Medulla oblongata (tissue), 1 donor: ENCODE data around the gene ADAT1.

Experiments
- DNase-seq: peaks from one replicate; pipeline ENCODE4 v3.0.0-alpha.2; 2015; ENCODE audit errors: extremely low spot score

ADAT1 gene

DNA sequence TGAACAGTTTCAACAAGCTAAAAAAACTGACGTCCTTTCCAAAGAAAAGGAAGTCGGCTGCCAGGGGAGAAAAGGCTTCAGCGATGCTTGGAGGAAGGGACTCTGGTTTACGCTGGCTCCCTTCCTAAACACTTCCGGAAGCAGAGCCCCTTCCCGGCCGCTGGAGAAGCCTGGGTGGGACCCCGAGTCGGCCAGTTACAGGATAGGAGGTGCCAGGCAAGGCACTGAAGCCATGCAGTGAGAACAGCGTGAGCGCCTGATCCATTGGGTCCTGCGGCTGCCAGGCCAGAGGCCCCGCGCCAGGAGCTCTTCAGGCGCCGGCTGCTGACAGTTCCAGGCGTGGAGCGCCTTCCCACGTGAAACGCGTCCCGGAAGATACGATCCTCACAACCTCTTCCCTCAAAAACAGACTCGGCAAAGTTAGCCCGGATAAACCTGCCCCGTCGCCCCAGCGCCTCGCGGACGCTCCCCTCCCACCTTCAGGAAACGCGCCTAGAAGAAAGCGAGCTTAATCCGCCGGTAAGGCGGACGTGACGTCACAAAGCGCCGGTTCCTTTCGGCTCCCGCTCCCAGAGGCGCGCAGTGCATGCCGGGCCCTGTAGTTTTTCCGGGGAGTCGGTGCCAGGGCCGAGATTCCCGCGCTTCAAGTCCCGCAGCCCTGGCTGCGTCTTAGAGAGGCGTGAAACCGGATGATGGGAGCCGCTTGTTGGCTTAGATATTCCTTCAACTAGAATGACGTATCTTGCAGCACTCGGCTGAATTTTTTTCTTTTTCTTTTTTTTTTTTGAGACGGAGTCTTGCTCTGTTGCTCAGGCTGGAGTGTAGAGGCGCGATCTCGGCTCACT, at the start of gene ADAT1:
TSS of gene ADAT1 (minus strand) at position 521 of the 845 bp plus-strand sequence. CDS start 2,482 bp downstream, outside the sequence.
- DNase-seq: peak; percentile 98

DNA sequence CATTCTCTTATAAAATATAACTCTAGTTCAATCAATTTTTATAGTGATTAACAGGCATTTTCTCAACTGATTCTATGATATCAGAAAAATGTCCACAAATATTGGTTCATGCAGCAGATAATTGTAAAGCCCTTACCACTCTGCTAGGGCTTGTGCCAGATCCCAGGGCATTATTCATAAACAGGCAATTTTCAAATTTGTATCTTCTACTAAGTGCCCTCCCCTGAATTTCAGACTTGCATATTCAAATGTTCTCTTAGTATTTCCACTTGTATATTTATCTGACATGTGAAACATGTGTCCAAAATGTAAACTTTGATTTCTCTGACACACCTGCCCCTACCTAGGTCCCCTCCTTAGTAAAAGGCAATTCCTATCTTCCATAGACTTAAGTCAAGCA, 44.4 kb upstream of the ADAT1 start:
- no peak for DNase-seq

DNA sequence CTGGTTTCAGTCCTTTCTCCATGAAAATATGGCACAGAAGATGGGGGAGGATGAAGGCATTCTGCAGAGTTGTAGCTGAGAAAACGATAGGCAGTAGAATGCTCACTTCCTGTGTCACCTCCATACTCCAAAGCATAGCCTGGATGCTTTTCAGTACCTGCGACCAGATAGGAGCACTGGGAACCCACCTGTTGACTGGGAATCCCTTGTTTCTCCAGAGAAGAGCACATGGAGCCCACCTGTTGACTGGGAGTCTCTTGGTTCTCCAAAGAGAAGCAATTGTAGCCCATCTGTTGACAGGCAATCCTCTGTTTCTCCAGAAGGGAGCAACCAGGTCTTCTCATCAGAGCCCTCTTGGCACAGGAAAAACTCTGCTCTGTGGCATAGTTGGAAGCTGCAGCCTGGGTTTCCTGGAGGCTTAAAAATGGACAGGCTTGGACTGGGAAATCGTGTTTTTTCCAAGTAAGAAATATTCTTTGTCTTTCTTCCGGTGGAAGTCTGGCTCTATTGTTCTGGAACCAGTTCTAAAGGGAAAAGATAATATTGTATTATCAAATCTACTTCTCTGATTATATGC, 37.7 kb upstream of the ADAT1 start:
- peak; percentile 48 for DNase-seq

GRCh38 chr16:75660321-75660720, 37.2 kb upstream of the ADAT1 start:
- peak; percentile 56 for DNase-seq

DNA sequence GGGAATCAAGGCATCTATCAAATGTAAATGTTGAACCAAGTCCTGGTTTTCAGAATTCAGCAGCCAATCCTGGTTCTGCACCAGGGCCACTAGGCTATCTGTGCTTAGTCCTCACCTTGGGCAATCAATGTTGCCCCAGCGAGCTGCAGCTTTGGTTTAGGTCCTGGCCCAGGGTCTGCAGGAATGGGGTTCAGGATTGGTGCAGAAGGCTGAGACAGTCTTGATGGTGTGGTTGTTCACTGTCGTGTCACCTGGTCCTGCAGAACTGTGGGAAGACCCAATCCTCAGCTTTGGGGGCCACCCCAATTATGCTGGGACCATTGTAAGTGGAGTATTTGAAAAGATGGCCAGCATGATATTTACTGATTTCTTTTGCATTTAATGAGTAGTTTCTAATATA, 35.1 kb upstream of the ADAT1 start:
- no peak for DNase-seq

DNA sequence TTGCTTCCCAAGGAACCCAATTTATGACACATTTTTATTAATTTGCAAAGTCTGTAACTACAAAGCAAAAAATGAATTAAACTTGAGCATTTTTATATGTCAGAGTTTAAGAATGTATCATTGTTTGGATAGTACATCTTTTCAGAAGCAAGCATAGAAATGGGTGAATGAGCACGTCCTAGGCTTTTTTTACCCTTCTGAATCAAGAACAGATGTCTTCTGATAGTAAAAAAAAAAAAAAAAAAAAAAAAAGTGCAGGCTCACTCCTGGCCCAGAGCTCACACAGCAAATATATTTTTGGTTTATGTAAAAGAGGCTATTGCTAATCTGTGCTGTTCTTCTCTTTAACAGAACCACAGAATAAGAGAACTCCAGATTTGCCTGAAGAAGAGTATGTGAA, 30.8 kb upstream of the ADAT1 start:
- DNase-seq: no peak

GRCh38 chr16:75648265-75649076, 25.4 kb upstream of the ADAT1 start:
- peak; percentile 90 for DNase-seq

- DNase-seq: peak; percentile 97
Observed at GRCh38 chr16:75647492-75648264, 24.6 kb upstream of the ADAT1 start, which contains the start of the genes KARS1 and TERF2IP. TSS of gene KARS1 (minus strand) at chr16:75647665. CDS start at chr16:75647639, 26 bp downstream. TSS of gene TERF2IP (plus strand) at chr16:75647773. CDS start at chr16:75647883, 110 bp downstream.

DNA sequence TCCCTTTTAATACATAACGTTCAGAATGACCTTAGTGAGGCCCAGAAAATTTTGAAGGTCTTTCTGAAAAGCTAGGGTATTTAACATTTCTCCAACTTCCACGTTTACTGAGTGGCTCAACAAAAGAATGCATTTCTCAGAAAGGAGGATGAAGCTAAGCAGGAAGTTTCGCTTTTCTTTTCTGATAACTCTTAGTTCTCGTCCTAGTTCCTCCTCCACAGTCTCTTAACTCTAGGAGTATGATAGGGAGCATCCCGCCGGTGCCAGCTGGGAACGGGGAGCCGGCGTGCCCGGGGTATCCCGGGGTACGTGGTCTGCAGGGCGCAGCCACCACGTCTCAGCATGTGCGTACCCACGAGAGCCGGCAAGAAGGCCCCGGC, 24.0 kb upstream of the ADAT1 start:
- DNase-seq: no peak

- DNase-seq: no peak
Observed at GRCh38 chr16:75644240-75645012, 21.3 kb upstream of the ADAT1 start.

- DNase-seq: no peak
Observed at GRCh38 chr16:75640598-75640997, 17.5 kb upstream of the ADAT1 start.

- DNase-seq: no peak
Observed at GRCh38 chr16:75635036-75635435, 12.0 kb upstream of the ADAT1 start.

DNA sequence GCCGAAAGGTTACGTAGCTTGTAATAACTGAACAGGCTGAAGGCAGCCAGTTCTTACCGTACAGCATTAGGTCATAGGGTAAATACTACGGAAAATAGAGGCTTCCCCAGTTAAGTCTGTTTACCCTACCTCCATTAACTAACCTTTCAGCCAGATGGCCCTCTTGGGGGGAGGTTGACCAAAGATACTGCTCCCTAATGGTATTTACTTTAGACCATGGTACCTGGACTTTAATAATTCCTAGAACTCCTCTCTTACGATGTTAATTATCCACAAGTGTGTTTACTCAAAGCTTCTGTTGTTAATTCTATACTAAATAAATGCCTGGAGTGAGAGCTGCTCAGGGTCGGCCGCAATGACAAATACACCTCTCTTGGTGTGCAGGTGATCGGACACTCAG, 9.8 kb upstream of the ADAT1 start:
- no peak for DNase-seq

- DNase-seq: no peak
Observed at GRCh38 chr16:75630052-75630451, 7.0 kb upstream of the ADAT1 start.

GRCh38 chr16:75629132-75629531, 6.1 kb upstream of the ADAT1 start:
- DNase-seq: no peak

DNA sequence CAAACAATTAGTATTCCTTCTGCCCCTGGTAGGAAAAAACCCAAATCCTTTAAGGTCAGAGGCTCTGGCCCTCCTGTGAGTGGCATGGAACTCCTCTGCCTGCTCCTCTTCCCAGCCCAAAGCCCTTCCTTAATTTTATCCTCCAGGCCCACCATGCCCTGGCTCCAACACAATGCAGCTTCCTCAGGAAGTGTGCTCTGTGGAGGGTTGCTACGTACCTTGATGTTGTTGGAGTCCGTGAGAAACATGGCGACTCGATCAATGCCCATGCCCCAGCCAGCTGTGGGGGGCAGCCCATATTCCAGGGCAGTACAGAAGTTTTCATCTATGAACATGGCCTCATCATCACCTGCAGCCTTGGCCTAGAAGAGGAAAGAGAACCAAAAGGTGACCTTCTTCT, 5.3 kb upstream of the ADAT1 start:
- DNase-seq: no peak

DNA sequence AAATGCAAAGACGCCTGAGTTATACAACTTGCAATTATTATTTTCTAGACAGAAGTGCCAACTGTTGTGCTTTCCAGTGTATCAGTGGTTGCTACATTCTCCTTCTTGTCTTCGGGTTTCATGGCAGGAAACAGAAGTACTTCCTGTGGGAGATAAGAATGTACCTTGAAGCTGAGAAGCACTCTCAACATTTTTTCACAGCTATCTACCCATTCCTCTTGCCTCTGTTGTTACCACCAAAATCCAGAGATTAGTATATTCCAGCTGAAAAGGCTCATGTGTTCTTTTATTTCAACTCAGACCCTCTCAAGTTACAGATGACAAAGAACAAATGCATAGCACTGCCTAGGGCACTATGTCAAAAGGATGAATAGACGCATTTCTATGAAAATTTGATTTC, 4.8 kb upstream of the ADAT1 start:
- no peak for DNase-seq

- no peak for DNase-seq
Observed at GRCh38 chr16:75626806-75627205, 3.7 kb upstream of the ADAT1 start.

GRCh38 chr16:75624921-75625334, 1.8 kb upstream of the ADAT1 start:
- no peak for DNase-seq

GRCh38 chr16:75621170-75621477, 2.0 kb downstream of the ADAT1 start:
- DNase-seq: peak; percentile 44
